Measurements from ENCODE around the gene TTC16.

TTC16 gene

GRCh38 chr9:127728808-127729207 is 12.9 kb downstream of the TTC16 start:
- TF ChIP-seq CTCF (IDR thresholded peaks at IDR 0.05), result no peak
- DNase-seq (ENCODE audit: low spot score), result no peak
- no peak overlapping the region for H3K4me3 ChIP-seq
- H3K27ac ChIP-seq, result no peak overlapping the region

- no peak overlapping the region for H3K27ac ChIP-seq
- DNase-seq (ENCODE audit: low spot score), result no peak
- no peak for TF ChIP-seq CTCF (IDR thresholded peaks at IDR 0.05)
- no peak overlapping the region for H3K4me3 ChIP-seq
Observed at GRCh38 chr9:127729522-127730256, 13.8 kb downstream of the TTC16 start.

GRCh38 chr9:127730262-127730661 is 14.4 kb downstream of the TTC16 start:
- Histone ChIP-seq H3K27ac (no peak overlapping the region), H3K4me3 (no peak overlapping the region)
- no peak for DNase-seq (ENCODE audit: low spot score)
- no peak for TF ChIP-seq CTCF (IDR thresholded peaks at IDR 0.05)

- Histone ChIP-seq H3K27ac (no peak overlapping the region), H3K4me3 (no peak overlapping the region)
- TF ChIP-seq CTCF (IDR thresholded peaks at IDR 0.05), result no peak
- no peak for DNase-seq (ENCODE audit: low spot score)
Observed at GRCh38 chr9:127730799-127731410, 15.0 kb downstream of the TTC16 start.

GRCh38 chr9:127731938-127732337 is 16.1 kb downstream of the TTC16 start:
- no peak overlapping the region for H3K4me3 ChIP-seq
- DNase-seq (ENCODE audit: low spot score), result no peak
- TF ChIP-seq CTCF (IDR thresholded peaks at IDR 0.05), result no peak
- H3K27ac ChIP-seq, result no peak overlapping the region

- Histone ChIP-seq H3K27ac (no peak overlapping the region), H3K4me3 (no peak overlapping the region)
- no peak for TF ChIP-seq CTCF (IDR thresholded peaks at IDR 0.05)
- DNase-seq (ENCODE audit: low spot score), result no peak
Observed at GRCh38 chr9:127732444-127732843, 16.6 kb downstream of the TTC16 start.

GRCh38 chr9:127733614-127734013 is 17.7 kb downstream of the TTC16 start:
- no peak overlapping the region for H3K4me3 ChIP-seq
- no peak for TF ChIP-seq CTCF (IDR thresholded peaks at IDR 0.05)
- DNase-seq (ENCODE audit: low spot score), result no peak
- H3K27ac ChIP-seq, result no peak overlapping the region
